HL-60 (cell line): ENCODE measurements around the gene GPR146.

Experiments
- POLR2AphosphoS5 ChIP-seq: IDR thresholded peaks from 2 replicates; pipeline ENCODE4 v1.6.1; 2012; ENCODE audit warnings: low read depth
- TF ChIP-seq, protein P1 (sequence below): IDR thresholded peaks from one replicate; pipeline ENCODE4 v1.5.1; 2011; ENCODE audit warnings: low read length, control low read depth, inconsistent platforms; ENCODE audit not compliant: insufficient read depth

DNA sequence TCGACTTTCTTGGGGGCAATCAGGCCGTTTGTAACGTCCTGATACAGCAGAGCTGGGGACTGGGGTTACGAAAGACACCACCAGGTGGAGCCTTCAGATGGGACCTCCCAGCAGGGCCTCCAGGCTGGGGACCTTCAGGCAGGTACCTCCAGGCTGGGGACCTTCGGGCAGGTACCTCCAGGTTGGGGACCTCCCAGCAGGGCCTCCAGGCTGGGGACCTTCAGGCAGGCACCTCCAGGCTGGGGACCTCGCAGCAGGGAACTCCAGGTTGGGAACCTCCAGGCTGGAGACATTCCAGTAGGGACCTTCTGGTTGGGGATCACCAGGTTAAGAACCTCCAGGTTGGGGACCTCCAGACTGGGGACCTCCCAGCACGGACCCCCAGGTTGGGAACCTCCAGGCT lies 23.5 kb upstream of the GPR146 start:
- TF ChIP-seq, protein P1, sequence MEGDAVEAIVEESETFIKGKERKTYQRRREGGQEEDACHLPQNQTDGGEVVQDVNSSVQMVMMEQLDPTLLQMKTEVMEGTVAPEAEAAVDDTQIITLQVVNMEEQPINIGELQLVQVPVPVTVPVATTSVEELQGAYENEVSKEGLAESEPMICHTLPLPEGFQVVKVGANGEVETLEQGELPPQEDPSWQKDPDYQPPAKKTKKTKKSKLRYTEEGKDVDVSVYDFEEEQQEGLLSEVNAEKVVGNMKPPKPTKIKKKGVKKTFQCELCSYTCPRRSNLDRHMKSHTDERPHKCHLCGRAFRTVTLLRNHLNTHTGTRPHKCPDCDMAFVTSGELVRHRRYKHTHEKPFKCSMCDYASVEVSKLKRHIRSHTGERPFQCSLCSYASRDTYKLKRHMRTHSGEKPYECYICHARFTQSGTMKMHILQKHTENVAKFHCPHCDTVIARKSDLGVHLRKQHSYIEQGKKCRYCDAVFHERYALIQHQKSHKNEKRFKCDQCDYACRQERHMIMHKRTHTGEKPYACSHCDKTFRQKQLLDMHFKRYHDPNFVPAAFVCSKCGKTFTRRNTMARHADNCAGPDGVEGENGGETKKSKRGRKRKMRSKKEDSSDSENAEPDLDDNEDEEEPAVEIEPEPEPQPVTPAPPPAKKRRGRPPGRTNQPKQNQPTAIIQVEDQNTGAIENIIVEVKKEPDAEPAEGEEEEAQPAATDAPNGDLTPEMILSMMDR, result no peak
- no peak for TF ChIP-seq POLR2AphosphoS5
